Activated CD4-positive, alpha-beta T cell treated with anti-CD3 and anti-CD28 coated beads for 48 hours (primary cell): ENCODE measurements around the gene POLA1.

Source experiments
- DNase-seq: peaks from one replicate; pipeline ENCODE4 v3.0.0-alpha.2; 2020

POLA1 gene

DNA sequence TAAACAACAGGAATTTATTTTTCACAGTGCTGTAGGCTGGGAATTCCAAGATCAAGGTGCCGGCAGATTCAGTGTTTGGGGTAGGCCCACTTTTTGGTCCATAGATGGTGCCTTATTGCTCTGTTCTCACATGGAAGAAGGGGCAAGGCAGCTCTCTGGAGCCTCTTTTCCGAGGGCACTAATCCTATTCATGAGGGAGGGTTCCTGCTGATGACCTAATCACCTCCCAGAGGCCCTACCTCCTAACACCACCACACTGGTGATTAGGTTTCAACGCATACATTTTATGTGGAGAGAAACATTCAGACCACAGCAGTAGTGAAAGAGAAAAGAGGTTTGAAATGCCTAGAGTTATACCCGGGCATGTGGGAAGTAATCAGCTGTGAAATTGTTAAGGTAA lies 1.4 kb upstream of the POLA1 start:
- DNase-seq, result no peak

DNA sequence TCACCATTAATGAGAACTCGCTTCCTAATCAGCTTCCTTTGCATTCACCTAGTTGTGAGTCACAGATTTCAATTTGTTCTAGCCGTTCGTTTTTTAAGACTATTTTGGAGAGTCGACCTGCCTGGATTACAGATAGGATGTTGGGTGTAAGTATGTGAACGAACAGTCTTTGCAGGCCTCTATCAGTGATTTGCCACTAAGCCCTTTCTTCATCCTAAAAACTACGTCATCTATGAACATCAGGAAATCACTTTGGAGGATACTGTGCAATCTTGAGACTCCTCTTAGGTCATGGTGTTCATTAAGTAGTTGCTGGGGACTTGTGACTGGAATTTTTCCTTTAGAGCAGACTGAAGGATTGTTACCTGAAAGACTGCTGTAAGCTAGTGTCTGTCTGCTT lies 1.1 kb downstream of the POLA1 start:
- DNase-seq, result no peak

DNA sequence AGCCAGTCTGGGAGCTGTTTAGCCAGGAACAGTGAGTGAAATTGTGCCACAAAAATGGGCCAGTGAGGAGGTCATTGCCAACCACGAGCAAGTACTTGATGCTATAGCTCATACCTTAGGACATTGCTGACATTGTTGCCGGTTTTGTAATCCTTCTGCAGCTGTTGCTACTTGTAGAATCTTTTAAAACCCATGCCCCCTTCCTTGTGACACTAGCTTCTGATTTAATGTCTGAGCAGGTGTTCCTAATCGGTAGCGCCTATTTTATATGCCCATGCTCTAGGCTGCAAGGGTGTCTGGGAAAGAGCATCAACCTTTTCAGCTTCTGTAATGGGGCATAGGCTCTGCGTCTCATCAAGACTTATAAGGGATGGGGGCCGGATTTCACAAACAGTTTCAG lies 2.6 kb downstream of the POLA1 start:
- DNase-seq, result no peak

DNA sequence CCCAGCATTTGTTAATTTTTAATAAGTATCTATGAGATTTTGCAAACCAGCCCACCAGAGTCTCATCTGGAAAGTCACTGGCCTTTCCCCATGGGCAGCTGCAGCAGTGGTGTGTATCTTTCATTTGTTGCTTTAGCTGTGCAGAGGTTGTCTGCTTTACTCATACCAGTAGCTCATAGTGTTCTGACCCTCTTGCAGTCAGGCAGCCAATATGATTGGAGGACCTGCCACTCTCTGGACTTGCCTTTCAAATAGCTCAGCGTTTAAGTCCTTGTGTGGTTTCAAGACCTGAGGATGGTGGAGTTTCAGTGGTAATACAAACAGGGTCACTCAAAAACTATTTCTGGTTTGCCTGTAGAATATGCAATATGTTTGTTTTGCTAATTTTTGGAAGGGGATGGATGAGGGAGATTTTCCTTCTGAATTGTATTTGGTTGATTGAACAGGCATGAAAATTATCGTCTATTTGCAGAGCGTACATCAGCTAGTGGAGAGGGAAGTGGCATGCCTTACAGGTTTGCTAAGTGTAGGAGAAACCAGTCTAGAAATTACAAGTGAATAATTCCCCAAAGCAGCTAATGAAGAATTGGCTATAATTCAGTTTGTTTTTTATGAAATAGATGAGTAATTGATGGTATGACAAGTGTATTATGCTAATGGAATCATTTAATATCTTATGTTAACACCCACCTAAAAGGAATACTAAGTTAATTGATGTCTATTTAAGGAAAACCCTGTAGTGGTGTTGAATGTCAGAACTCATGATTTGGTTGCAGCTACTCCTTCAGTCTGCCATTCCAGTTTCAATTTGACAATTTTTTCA lies 8.9 kb downstream of the POLA1 start:
- DNase-seq, result no peak

DNA sequence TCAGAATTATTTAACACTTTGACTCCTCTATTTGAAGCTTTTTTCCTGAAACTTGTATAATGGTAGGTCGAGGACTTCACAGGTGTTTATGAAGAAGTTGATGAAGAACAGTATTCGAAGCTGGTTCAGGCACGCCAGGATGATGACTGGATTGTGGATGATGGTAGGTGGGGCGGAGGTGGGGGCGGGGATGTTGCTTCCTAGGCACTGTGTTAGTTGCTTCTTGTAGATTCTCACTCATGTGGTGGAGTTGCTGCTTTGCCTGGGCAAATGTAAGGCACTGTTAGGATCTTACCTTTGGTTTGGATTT lies 9.4 kb downstream of the POLA1 start:
- DNase-seq, result peak; percentile 8

DNA sequence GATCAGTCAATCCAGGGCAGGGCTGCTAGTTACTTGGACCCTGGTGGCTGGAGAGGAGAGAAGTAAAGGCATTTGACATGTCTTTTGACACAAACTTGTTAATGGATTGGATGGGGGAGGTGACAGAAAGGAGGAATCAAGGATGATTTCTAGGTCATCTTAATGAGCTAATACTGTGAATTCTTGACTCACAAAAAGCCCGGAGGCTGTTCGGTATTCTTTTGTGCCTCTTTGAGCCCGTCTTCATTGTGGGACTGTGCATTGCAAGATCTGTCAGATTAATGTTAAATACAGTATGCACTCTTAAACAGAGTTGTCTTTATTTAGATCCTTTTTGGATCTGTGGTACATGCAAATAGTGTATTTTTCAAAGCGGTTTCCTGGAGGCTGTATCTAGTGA lies 25.1 kb downstream of the POLA1 start:
- no peak for DNase-seq

DNA sequence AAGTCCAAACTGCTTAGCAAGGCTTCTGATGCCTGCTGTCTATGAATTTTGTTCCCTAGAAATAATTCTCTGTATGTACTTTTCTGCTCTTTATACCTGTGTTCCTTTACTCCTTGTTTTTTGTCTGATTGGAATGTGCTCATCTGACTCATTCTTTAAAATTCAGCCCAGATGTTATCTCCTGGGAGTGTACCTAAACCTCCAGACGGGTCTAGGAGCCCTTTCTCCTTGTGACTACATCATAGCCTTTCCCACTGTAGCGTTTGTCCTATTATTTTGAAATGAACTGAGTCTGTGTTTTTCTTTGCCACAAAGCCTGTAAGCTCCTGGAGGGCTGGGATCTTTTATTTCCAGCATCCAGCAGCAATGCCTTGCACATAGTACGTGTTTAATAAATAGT lies 26.3 kb downstream of the POLA1 start:
- no peak for DNase-seq

DNA sequence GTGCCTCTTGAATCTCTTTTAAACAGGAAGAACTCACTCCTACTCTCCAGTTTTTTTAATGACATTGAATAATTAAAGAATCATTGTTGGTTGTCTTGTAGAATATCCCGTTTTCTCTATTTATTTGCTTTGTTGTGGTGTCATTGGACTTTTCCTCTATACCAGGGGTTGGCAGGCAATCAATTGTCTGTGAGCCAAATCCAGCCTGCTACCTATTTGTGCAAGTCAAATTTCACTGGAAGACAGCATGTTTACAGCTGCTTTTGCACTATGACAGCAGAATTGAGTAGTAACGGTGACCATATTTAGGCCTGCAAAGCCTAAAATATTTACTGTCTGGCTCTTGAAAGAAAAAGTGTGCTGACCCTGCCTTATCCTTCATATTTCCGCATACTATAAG lies 34.8 kb downstream of the POLA1 start:
- no peak for DNase-seq

DNA sequence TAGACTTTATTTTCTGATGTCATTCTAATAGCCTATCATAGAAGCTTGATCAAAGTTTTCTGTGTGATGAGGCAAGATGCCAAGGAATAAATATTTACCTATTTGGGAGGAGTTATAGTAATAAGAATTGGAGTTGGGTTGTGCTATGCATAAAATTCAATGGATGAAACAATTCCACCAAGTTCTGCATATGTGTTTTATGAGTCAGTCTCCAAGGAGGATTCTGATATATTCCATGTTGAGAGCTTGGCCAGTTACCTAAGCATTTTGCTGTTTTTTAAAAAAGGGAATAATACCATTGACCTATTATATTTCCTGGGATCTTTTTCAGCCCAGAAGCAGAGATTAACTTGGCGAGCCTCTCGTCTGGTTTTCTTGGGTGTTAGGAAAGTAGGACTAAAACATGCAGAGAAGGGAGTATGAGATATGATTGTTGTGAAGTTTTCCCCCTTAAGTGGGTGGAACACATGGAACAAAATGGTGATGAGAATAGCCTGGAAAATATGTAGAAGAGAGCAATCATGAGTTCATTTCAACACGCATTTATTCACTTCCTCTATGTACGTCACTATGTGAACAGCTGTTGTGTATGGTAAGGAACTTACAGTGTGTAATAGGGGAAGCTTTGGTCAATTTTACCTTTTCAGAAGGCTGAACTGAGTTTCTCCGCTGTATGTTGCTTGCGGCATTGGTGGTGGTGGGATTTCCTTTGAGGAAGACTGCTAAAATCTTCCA lies 39.2 kb downstream of the POLA1 start:
- no peak for DNase-seq

DNA sequence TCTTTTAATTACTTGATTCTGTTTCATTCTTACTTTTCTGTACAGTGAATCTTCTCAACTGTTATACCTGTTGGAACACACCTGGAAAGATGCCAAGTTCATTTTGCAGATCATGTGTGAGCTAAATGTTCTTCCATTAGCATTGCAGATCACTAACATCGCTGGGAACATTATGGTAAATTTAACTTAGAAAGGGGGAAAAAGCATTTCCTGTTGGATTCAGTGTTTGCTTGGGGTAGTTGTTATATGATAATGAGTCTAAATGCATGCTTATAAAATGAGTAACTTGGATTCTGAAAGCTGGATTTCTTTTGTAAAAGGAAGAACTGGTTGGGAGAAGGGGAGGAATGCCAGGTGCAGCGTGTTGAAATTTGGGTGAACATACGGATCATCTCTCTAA lies 47.6 kb downstream of the POLA1 start:
- no peak for DNase-seq

DNA sequence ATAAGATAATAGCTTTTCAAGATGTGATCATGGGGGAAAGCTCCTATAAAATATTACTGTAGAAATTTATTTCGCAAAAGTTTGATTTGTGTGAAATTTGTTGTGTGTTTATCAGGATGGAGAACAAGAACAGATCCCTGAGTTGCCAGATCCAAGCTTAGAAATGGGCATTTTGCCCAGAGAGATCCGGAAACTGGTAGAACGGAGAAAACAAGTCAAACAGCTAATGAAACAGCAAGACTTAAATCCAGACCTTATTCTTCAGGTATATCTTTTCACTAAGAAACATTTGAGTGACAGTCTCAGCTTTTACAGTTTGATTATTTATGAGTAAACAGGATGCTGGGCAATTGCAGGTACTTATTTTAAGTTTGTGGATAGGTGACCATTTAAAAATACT lies 54.5 kb downstream of the POLA1 start:
- no peak for DNase-seq

DNA sequence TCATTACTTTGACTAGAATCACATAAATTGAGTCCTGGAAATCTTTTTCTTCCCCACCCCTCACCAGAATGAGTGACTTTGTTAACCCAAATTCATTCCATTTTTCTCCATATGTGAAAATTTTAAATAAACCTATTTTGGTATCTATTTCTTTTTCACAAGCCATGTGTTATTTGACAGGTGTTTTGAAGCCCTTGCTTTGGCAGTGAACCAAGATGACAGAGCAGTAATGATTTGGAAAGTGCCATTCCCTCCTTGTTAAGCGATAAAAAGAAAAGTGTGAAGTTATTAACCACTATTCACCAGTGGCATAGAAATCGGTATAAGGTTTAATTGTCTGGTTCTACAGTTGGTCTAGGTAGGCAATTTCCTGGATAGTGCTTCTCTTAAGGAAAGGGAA lies 66.1 kb downstream of the POLA1 start:
- no peak for DNase-seq

DNA sequence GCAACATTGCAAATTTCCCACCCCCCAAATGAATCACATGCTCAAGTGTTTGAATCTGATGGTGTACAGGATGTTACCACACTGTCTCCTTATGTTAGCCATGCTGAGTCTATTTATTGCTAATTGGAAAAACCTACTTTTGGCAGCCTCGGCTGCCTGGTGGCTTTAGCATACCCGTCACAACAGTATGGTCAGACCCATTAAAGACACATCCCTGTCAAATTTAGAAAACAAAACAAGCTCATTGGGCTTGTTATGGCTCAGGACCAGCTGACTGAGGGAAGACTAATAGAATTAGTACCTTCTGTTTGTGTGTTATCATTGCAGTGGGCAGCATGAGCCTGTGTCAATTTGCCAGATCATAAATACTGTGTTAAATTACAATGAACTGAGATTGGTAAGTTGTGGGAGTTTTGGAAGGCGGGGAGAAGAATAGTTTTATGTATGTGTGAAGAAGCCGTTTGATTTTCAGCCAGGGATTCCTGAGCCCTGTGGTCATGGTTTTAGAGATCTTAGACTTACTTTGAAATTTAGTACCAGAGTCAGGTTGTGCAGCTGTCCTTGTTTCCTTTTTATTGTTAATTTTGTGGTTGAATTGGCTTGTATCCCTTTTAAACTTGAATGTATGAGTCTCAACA lies 66.8 kb downstream of the POLA1 start:
- DNase-seq, result no peak

DNA sequence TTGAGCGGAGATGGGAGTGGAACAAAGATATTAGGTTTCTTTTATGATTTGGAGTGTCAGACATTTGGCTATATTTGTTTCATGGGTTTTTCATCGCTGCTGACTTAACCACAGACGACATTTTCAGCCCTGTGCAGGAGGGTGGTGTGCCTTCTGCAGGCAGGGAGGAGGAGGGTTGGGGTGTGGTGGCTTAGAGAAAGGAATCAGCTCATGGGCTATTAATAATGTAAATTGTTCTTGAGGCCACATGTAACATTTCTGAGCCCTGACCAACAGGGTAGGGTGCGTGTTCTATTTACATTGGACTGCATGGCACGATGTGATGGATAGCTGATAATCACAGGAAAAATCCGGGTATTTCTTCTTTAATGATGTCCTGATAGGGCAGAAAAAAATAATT lies 67.6 kb downstream of the POLA1 start:
- DNase-seq, result no peak

DNA sequence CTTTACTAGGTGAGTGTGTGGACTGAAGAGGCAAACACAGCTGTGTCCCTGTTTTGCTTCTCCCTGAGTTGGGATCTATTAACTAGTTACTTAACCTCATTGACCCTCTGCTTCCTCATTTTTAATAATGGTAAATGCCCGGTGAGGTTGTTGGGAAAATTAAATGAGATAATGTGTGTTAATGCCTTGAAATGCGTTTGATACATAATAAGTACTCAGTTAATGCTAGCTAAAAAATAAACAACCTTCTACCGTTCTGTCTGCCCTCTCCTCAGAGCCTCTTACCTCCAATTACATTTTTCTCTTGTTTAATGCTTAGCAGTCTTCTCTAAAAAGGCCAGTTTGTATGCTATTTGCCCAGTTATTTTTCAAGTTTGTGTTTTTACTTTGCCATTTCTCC lies 70.3 kb downstream of the POLA1 start:
- DNase-seq, result no peak

DNA sequence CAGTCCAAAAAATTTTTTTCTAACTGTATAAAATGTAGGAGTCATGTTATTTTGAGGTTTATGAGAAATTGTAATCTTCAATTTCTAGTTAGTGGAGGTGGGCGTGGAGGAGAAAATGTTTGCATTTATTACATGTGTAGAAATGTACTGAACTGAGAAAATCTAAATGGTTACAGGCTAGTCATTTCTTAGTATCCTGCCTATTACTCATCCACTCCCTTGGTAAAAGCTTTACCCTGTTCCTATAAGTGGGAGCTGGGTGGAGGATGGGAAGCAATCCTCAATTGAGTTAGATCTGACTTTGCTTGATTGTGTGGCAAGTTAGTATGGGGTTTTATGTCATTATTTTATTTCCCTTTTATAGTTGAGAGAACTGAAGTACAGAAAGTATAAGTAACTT lies 73.8 kb downstream of the POLA1 start:
- DNase-seq, result no peak

DNA sequence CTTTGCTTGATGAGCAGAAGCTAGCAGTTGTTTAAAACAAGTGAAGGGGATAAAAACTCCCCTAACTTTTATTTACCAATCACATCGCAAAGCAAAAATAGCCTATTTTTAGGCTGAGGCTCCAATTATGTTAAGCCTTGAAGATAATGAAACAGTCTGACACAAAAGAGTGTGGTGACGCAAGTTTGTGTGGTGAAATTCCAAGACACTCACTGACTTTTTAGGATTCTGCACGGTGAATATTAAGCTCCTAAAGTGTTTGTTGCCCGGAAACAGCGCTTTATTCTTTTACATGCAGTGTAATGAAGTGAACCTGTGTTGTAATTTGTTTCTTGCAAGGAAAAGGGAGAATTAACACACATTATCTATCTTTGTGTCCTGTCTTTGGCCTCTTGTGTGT lies 74.8 kb downstream of the POLA1 start:
- no peak for DNase-seq

DNA sequence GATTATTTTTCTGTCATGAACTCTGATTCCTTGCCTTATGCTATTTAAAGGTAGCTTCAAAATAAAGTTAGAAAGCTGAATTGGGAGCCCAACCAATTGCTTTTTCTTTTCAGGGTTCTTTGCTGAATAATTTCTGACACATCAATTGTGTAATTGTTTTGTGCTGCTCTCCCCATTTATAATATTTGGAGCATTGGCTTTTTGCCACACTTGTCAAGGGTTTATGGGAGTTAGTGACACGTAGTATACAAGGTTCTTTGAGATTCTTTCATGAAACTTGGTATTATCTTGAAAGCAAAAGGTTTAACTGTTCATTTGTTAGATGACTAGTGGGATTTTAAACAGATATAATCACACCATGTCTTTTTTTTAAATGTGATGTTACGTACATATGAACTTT lies 80.9 kb downstream of the POLA1 start:
- DNase-seq, result no peak

DNA sequence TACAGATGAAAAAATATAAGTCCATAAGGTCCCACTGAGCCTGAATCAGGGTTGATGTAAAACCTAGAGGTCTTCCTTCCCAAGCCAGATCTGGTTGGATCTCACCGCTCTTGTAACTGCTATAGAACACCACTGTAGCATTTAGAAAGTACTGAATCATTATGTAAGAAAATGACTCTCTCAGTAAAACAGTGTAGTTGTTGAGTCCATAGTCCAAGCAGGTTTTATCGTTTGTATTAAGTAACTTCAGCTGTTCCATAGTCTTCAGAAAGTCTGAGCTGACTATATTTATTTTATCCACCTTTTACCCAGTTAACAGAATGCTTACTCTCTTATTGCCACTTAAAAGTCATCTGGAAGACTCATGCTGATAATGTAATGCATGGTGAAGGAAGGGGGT lies 82.2 kb downstream of the POLA1 start:
- DNase-seq, result no peak

DNA sequence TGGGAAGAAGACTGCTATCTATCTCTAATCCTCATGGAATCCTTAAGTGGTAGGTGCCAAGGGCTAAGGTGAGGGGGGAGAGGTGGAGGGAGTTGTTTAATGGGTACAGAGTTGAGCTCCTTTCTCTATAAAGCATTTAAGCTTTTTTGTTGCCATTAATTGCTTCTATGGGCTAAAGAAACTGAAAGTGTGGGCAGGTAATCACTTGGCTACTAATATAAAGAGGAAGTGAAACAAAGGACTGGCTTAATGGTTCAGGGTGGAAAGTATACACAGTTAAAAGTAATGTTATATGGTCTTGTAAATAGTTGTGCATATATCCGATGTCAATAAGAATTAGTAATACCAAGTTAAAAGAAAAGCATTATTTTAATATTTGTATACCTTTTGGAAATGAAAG lies 83.9 kb downstream of the POLA1 start:
- no peak for DNase-seq

DNA sequence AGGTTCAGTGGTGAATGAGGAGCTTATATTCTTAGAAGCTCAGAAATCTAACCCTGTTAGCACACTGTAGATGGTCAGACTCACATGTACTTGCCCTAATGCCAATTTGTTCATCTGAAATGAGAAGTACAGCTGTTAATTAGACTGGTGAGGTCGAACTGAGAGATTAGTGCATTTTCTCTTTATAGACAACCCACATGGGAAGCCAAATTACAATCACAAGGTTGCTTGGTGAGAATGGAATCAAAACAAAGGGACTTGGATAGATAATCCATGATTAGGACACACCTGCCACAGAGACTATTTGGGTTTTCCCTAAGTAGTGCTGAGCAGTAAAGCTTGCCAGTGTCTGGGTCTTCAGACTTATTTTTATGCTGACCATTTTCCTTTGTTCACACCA lies 88.3 kb downstream of the POLA1 start:
- no peak for DNase-seq

DNA sequence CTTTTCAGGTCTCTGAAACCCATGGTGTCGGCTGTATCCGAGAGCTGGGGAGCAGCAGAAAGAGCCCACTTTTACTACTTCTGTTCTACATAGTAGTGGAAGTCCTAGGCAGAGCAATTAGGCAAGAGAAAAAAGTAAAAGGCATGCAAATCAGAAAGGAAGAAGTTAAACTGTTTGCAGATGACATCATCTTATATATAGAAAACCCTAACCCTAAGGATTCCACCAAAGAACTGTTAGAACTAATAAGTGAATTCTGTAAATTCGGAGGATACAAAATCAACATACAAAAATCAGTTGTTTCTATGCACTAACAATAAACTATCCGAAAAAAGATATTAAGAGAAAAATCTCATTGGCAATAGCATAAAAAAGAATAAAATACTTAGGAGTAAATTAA lies 95.3 kb downstream of the POLA1 start:
- DNase-seq, result no peak

DNA sequence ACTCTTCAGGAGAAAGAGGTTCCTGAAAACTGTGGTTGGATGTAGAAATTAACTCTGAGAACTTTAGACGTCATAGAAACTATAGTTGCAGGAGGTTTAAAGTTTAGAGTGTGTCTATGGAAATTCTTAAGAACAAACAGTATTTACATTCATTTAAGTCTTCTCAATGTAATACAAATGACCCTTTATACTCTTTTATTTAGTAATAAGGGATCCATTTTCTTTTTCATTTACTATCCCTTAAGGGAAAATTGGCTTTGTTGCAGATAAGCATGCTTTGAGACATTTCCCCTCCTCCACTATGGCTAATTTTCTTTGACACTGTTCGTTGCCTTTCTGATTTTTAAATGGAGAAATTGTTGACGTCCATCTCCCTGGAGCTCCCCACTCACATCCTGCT lies 96.4 kb downstream of the POLA1 start:
- DNase-seq, result no peak

DNA sequence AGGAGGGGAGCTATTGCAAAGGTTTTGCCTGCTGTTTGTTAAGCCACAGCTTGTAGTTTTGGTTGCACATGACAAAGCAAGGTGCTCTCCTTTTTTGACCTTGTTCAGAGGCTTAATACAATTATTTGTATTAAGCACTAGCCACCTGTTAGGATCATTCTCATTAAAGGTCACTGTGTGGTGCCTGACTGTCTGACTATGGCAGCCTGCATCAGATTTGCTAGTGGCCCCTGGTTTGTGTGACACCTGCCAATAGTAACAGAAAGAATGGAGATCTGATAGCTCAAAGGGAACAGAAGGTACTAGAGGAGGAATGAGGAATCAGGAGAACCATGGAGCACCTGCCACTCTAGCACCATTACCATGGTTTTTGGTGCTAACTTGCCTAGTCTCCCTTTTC lies 102.5 kb downstream of the POLA1 start:
- DNase-seq, result no peak

DNA sequence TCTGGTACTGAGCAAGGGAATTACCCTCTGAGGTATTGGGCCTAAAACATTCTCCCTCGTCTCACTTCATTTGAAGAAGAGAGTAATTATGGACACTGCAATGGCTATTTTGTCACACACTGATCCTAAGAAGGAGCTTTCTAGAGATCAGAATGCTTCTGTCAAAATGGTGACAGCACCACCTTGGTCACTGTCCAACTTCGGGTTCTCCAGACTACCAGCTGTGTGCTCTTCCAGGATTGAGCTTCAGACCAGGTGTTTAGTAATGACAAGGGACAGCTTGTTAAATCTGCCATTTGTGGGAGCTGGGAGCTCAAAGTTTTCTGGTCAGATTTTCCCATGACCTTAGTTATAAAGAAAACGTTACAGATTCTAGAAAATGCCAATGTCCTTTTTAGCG lies 105.4 kb downstream of the POLA1 start:
- no peak for DNase-seq
